GM19099 (cell line): ENCODE measurements around the gene VGLL2.

ENCODE experiments used
- POLR2A ChIP-seq: IDR thresholded peaks from 3 replicates; pipeline ENCODE4 v1.6.1; 2011; ENCODE audit warnings: low read depth; ENCODE audit not compliant: insufficient read length; ENCODE audit errors: extremely low read depth

Gene VGLL2

DNA sequence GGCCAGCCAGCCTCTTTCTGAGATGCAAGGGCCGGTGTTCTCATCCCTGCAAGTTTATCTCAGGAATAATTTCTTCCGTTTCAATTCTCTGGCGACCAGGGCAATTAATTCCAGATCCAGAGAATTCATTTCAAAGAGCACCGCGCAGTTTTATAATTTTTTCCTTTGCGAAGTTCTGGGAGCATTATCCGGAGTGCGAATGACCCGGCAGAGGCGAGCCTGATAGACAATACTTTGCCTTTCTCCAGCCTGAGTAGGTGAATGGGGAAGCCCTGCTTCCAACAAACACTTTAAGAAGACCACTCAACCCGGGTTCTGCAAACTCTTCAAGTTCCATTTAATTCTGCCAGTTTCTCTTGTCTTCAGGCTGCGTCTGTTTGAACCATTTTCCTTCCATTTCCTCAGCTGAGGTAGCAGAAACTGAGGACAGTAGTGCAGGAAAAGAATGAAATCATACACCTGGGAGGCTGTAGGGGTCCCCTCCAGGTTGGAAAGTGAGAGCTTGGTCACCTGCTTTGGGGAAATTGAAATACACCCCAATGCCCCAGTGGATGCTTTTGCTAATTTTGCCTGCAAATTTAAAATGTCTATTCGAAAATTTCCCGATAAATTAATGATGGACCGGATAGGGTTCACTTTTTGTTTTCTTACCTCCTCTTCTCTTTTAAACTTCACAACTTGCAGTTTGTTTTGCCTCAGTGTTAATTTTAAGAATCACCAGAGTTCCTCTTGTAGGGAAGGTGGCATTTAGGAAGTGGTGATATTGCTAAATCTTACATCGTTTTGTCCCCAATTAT is 1.1 kb downstream of the VGLL2 start:
- TF ChIP-seq POLR2A, result no peak

DNA sequence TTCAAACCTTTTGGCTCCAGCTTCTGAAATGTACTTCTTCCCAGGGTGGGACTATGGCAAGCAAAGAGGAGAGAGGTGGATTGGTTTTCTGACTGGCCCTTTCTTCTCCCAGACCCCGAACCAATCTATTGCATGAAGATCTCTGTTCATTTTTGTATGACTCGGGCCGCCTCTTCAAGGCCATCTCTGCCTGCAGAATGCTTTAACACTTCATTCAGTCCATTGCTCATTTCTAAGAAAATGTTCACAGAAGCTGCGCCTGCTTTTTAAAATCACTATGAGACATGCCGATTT is 1.6 kb downstream of the VGLL2 start:
- no peak for TF ChIP-seq POLR2A

DNA sequence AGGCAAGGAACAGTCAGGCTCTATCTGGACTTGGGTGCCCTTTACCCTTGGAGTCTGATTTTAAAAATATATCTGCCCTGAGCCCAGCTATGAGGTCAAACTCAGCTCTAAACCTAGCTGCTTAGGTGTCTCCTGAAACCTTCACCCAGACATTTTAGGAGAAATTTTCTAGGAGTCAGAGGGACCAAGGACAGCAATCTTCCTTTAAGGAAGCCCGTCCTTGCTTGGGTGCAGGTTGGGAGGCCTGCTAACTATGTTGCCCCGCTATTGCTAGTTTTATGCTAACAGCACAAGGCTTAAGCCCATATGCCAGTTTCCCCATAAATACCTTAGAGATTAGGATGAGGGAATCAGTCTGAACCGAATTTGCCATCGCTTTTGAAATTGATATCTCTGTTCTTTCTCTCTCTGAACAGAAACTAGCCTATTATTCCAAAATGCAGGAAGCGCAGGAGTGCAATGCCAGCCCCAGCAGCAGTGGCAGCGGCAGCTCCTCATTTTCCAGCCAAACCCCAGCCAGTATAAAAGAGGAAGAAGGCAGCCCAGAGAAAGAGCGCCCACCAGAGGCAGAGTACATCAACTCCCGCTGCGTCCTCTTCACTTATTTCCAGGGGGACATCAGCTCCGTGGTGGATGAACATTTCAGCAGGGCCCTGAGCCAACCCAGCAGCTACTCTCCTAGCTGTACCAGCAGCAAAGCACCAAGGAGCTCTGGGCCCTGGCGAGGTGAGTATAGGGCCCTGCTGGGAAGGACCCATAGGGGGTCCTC is 2.6 kb downstream of the VGLL2 start:
- TF ChIP-seq POLR2A, result no peak

DNA sequence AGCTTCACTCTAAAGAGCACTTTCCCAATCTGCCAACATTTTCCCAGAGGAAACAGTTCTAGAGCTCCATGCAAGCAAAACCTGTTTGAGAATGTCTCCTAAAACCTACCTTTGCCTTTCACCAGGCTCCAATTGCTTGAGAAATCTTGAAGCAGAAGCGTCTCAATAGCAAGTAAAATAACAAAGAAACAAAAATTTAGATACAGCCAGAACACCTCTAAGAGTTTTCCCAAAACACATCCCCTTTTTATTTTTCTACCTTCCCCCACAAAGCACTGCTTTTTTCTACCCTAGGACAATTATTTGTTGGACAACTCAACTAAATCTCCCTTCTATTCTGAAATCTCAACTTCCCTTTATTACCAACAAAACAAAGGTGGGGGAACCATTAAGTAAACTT is 3.6 kb downstream of the VGLL2 start:
- no peak for TF ChIP-seq POLR2A

DNA sequence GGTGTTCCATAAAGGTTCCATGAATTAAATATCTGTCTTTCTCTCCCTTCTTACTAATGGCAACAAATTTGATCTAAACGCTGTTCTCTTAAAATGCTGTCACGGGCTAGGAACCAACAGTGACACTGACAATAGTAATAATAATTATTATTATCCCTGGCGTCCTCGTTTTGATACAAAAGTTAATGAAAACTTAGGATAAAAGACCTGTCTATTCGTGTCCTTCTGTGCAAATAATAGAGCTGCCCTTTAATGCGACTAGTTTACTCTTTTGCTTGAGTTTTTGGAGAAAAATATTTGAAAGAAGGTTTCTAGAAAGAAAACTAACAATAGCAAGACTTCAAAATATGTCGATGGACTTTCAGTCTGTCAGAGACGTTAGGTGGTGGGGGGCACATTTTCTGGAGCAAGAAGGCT is 4.3 kb downstream of the VGLL2 start:
- no peak for TF ChIP-seq POLR2A

DNA sequence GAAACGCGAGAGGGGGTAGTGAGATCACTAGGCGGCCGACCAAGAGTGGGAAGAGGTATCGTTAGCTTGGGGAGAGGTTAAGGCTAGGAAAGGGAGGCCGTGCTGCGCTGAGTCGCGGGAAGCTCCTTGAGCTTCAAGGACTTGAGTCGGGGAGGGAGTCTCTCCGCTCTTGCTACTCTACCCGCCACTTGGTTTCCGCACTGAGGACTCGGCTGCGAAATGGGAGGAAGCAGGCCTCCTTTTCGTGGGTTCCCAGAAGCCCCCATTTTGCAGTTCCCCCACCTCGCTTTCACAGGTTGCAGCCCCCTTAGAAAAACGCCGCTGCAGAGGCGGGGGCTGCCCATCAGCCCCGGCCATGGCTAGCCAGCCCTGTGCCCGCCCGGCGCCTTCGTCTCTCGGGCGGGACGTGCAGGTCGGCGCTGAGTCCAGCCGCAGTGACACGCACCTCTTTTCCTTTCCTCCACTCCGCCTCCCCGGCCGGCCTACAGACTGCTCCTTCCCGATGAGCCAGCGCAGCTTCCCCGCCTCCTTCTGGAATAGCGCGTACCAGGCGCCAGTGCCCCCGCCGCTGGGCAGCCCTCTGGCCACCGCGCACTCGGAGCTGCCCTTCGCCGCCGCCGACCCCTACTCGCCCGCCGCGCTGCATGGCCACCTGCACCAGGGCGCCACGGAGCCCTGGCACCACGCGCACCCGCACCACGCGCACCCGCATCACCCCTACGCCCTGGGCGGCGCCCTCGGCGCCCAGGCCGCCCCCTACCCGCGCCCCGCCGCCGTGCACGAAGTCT is 4.9 kb downstream of the VGLL2 start:
- no peak for TF ChIP-seq POLR2A

DNA sequence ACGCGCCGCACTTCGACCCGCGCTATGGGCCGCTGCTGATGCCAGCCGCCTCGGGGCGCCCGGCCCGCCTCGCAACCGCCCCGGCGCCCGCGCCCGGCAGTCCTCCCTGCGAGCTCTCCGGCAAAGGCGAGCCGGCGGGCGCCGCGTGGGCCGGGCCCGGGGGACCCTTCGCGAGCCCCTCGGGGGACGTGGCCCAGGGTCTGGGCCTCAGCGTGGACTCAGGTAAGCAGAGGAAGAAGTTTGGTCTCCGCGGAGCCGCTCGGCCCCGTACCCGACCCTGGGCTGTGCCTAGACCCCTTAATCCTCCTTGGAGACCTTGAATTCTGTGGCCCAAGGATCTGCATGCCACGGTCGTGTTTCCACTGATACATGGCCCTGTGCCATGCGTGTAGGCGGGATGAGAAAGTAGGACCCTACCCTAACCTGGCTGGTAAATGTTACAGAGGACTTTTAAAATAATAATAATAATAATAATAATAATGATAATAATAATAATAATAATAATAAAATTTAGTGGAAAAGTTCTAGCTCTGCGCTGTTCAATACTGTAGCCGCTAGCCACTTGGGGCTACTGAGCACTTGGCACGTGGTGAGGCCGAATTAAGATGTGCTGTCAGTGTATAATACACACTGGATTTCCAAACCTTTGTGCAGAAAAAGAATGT is 5.6 kb downstream of the VGLL2 start:
- TF ChIP-seq POLR2A, result no peak

DNA sequence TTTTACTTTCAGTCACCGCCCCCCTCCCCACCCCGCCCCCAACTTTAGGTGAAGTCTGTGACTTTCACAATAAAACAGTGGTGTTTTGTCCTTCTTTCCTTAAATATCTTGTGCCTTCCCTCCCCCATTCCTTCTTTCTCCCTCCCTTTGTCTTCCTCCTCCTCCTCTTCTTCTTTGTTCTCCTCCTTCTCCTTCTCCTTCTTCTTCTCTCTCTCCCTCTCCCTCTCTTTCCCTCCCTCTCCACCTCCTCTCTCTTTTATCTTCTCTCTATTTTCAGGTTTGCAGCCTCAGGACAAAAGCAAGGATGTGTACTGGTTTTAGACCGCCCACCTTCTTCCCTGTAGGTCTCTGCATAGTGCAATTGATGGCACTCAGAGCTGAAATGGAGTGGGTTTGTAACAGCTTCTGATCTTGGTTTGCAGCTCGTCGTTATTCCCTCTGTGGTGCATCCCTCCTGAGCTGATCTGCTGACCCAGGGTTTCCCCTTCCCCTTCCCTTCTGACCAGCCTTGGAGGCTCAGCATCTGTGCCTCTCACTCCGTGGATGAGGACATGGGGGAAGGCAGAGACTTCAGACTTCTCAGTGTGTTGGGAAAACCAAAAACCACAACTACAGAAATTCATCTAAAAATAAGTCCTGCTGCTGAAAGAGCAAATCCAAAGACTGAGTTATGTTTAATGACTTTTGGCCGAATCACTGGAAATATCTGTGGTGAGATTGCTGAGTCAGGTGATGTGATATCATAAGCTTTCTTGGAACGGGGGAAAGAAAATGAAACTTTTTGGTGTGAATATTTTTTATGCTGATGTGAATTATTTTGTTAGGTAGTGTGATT is 6.9 kb downstream of the VGLL2 start:
- no peak for TF ChIP-seq POLR2A

DNA sequence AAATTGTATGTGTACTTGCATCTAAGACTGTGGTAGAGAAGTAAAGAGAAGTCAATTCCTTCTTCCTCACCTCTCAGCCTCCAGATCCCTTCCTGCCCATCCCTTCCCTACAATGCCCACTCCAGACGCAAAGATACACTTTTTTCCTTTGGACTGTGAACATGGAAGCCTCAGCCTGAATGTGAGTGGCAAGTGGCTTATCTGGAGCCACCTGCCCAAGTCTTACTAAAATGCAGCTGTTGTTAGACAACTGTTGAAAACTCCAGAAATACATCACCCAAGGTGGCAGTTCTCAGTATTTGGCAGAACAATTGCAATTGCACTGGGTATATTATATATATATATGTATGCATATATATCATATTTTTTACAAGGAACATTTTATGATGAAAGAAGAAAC is 7.5 kb downstream of the VGLL2 start:
- no peak for TF ChIP-seq POLR2A

DNA sequence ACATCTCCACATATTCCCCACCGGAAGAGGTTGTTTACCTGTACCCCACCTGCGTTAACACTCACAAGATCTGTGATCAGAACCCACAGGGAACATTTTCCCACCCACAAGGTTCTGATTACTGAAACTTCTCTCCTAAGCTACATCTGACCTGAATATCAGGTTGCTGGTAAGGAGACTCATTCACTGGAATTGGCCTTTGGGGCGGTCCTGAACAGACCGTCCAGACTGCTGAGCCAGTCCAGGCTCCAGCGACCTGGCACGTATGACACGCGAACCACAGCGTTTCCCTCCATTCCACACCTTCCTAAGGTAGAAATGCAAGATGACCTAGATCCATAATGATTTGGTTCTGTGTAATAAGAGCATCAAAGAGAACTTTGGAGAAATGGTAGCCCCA is 9.8 kb downstream of the VGLL2 start:
- no peak for TF ChIP-seq POLR2A

DNA sequence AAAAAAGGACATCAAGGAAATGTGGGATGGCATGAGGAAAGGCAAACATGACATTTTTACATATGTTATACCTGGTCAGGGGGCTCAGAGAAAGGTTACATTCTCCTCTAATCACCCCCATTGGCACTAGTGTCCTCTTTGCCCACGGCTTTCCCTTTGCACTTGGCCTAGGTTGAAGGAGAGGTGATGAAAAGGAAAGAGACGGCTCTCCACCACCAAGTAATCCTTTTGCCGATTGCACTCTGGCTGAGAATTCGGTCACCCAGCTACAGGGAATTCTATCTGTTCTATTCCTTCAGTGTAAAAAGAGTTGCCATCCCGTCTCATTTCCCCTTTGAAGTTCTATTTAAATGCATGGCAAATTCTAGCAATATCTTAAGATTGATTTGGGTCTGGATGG is 10.4 kb downstream of the VGLL2 start:
- no peak for TF ChIP-seq POLR2A

DNA sequence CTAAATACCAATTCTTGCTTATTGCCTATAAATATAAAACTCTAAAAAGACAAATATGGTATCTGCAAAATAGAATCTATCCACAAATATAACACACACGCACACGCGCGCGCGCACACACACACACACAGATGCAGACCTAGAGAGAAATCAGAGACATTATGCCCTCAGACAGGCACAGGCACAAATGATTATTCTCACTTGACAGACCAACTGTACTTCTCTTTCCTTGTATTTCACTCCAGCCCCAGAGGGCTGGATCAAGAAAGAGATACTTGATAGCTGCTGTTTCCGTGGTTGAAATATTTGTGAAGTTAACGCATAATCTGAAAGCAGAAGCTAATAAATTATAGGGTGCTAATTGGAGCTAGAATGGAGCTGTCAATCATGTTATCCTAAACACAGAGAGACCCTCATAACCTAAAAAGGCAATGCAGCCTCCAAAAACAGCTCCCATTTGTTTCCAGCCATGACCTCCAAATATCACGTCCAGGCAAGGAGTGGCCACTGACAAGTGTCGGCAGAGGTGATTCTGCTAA is 11.5 kb downstream of the VGLL2 start:
- no peak for TF ChIP-seq POLR2A

DNA sequence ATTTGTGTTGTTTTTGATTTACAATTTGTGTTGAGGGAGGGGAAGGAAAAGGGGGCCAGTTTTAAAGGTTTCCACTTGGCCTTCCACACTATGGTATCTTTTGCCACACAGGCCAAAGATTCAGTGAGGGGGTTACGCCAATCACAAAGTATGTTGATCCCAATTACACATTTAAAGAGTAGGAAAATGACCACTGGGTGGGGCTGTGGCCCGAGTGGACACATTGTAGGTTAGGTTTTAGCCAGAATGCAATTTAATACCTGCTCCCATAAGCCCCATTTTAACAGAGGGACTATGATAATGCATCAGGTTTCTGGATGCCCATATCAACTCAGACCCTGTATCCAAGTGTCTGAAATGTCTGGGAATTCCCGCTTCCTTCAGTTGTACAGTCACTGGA is 15.6 kb downstream of the VGLL2 start:
- TF ChIP-seq POLR2A, result no peak

DNA sequence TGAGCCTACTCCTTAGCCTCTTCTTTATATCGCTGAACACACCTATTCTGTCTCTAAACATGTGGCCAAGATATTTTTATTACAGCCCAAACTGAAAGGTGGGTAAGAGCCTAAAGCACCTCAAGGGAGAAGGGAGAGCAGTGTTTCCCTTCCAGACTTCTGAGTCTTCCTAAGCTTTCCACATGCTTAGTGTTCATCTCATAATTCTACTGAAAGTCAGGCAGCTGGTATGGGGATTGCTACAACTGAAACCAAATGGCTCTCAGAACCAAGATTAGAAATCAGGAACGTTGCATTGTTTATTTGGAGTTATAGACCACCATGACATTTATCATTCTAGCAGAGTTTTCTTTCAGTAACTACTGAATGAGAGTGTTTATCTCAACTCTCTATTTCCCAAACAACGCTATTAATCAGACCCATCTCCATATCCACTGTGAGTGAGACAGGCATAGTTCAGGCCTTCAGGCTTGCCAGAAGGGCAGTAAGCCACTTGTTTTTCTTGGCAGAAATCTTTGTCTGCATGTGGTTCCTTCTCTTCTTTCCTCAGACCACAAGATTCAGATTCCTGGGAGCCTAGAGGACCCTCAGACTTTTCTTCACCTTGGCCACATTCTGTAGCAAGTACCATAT is 22.8 kb downstream of the VGLL2 start:
- TF ChIP-seq POLR2A, result no peak
